Neural cell (in vitro differentiated cells): ENCODE measurements around the gene ADAM20. TPM values are rescaled to one million over a fixed set of nuclear protein-coding genes. Genes with fewer than 3 reads are reported as not detected.

Source experiments
- H2AFZ ChIP-seq: fragments of 200-600, 300-800 bp; sonication (generic), shearing (Covaris generic); 2 replicates; pipeline ENCODE4 v1.6.0; 2014; ENCODE audit warnings: low read depth, mild to moderate bottlenecking, antibody characterized with exemption, low read length, moderate library complexity
- H3F3A ChIP-seq: fragments of 200-600 bp; shearing (Covaris generic); 2 replicates; pipeline ENCODE4 v1.6.1; 2016; ENCODE audit warnings: mild to moderate bottlenecking, moderate library complexity, mixed read lengths, antibody characterized with exemption, low read length; ENCODE audit not compliant: insufficient read depth, poor library complexity, severe bottlenecking
- H3K27ac ChIP-seq: fragments of 200-600, 300-800 bp; sonication (generic), shearing (Covaris generic); 2 replicates; pipeline ENCODE4 v1.5.1; 2014; ENCODE audit warnings: mild to moderate bottlenecking, low read length, moderate library complexity
- H3K27me3 ChIP-seq: fragments of 300-800, 200-600 bp; sonication (generic), shearing (Covaris generic); 2 replicates; pipeline ENCODE4 v1.6.0; 2014; ENCODE audit warnings: mild to moderate bottlenecking, low read depth, low read length, moderate library complexity; ENCODE audit not compliant: insufficient read depth
- H3K36me3 ChIP-seq: fragments of 300-800, 200-600 bp; sonication (generic), shearing (Covaris generic); 2 replicates; pipeline ENCODE4 v1.5.1; 2014; ENCODE audit warnings: mild to moderate bottlenecking, antibody characterized with exemption, low read length, moderate library complexity; ENCODE audit not compliant: insufficient read depth
- H3K4me2 ChIP-seq: fragments of 300-800, 200-600 bp; sonication (generic), shearing (Covaris generic); 2 replicates; pipeline ENCODE4 v1.6.0; 2014; ENCODE audit warnings: mild to moderate bottlenecking, low read length
- H3K4me3 ChIP-seq: fragments of 300-800, 200-600 bp; sonication (generic), shearing (Covaris generic); 2 replicates; pipeline ENCODE4 v1.5.1; 2014; ENCODE audit warnings: mild to moderate bottlenecking, low read length, moderate library complexity
- H3K79me2 ChIP-seq: fragments of 200-600 bp; shearing (Covaris generic); replicated peaks from 2 replicates; pipeline ENCODE4 v1.6.0; 2014; ENCODE audit warnings: mild to moderate bottlenecking, low read length, moderate library complexity; ENCODE audit not compliant: insufficient read depth
- H3K9ac ChIP-seq: fragments of 300-800, 200-600 bp; sonication (generic), shearing (Covaris generic); 2 replicates; pipeline ENCODE4 v1.6.1; 2016; ENCODE audit warnings: mild to moderate bottlenecking, low read length, mixed read lengths
- H3K9me2 ChIP-seq: fragments of 200-600 bp; shearing (Covaris generic); 2 replicates; pipeline ENCODE4 v1.6.1; 2016; ENCODE audit warnings: mild to moderate bottlenecking, low read length, mixed read lengths; ENCODE audit not compliant: insufficient read depth
- H3K9me3 ChIP-seq: fragments of 200-600, 300-800 bp; sonication (generic), shearing (Covaris generic); 2 replicates; pipeline ENCODE4 v1.6.1; 2016; ENCODE audit warnings: mild to moderate bottlenecking, mixed run types, low read length, moderate library complexity, mixed read lengths
- H4K20me1 ChIP-seq: fragments of 200-600 bp; shearing (Covaris generic); 2 replicates; pipeline ENCODE4 v1.6.1; 2016; ENCODE audit warnings: mild to moderate bottlenecking, mixed run types; ENCODE audit not compliant: insufficient read depth
- EP300 ChIP-seq: fragments of 450-650 bp; conservative IDR thresholded peaks from 2 replicates; pipeline ENCODE4 v1.6.1; 2014; ENCODE audit warnings: antibody characterized with exemption, mild to moderate bottlenecking, moderate library complexity; ENCODE audit not compliant: poor library complexity, severe bottlenecking
- EZH2 ChIP-seq: fragments of 200-600, 300-800 bp; shearing (Covaris generic), sonication (generic); IDR thresholded peaks from 2 replicates; pipeline ENCODE4 v1.6.1; 2014; ENCODE audit warnings: antibody characterized with exemption, low read length, borderline replicate concordance, mild to moderate bottlenecking; ENCODE audit not compliant: insufficient read depth, poor library complexity, severe bottlenecking
- MXI1 ChIP-seq: fragments of 450-650 bp; conservative IDR thresholded peaks from 2 replicates; pipeline ENCODE4 v1.6.1; 2014; ENCODE audit warnings: antibody characterized with exemption, mild to moderate bottlenecking; ENCODE audit not compliant: poor library complexity, severe bottlenecking
- POLR2AphosphoS5 ChIP-seq: IDR thresholded peaks from 2 replicates; pipeline ENCODE4 v1.6.1; 2012
- RAD21 ChIP-seq: fragments of 450-650 bp; conservative IDR thresholded peaks from 2 replicates; pipeline ENCODE4 v1.6.1; 2014; ENCODE audit warnings: antibody characterized with exemption, mild to moderate bottlenecking, moderate library complexity
- SMC3 ChIP-seq: fragments of 450-650 bp; conservative IDR thresholded peaks from 2 replicates; pipeline ENCODE4 v1.6.1; 2014; ENCODE audit warnings: antibody characterized with exemption, mild to moderate bottlenecking, moderate library complexity; ENCODE audit not compliant: poor library complexity
- TAF1 ChIP-seq: IDR thresholded peaks from 2 replicates; pipeline ENCODE4 v1.6.1; 2012; ENCODE audit warnings: low read depth
- polyA plus RNA-seq: library from polyadenylated mRNA; depleted of rRNA; stranded (reverse); fragments of >200 nt; gene quantifications from 2 replicates; pipeline ENCODE4 v1.2.3, GENCODE V29; 2014
- TF ChIP-seq, protein P1 (sequence below): IDR thresholded peaks from 2 replicates; pipeline ENCODE4 v1.6.1; 2012; ENCODE audit warnings: borderline replicate concordance
- TF ChIP-seq, protein P2 (sequence below): fragments of 450-650 bp; IDR thresholded peaks from 2 replicates; pipeline ENCODE4 v1.5.1; 2014; ENCODE audit warnings: antibody characterized with exemption, mild to moderate bottlenecking, moderate library complexity; ENCODE audit not compliant: poor library complexity, severe bottlenecking

Gene ADAM20
- polyA plus RNA-seq, 1 donor from 2014 or later, result 0.57 TPM

DNA sequence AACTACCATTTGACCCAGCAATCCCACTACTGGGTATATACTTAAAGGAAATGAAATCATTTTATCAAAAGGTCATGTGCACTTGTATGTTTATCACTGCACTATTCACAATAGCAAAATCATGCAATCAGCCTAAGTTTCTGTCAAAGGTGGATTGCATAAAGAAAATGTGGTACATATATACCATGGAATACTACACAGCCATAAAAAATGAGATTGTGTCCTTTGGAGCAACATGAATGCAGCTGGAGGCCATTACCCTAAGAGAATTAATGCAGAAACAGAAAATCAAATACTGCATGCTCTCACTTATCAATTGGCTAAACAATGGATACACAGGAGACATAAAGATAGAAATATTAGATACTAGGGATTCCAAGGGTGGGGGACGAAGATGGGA lies 38.2 kb upstream of the ADAM20 start:
- Histone ChIP-seq H2AFZ (no peak overlapping the region), H3K27ac (no peak overlapping the region), H3K27me3 (no peaks in the 10 kb centered on the region), H3K79me2 (no peaks in the 10 kb centered on the region), H3K4me2 (no peak overlapping the region), H3K9me2 (no peaks in the 10 kb centered on the region), H3K9ac (no peak overlapping the region), H3K4me3 (no peak overlapping the region), H4K20me1 (no peaks in the 10 kb centered on the region), H3F3A (no peaks in the 10 kb centered on the region), H3K36me3 (peaks cover 4% of the 10 kb centered on the region), H3K9me3 (no peaks in the 10 kb centered on the region)
- no peak for TF ChIP-seq SMC3

DNA sequence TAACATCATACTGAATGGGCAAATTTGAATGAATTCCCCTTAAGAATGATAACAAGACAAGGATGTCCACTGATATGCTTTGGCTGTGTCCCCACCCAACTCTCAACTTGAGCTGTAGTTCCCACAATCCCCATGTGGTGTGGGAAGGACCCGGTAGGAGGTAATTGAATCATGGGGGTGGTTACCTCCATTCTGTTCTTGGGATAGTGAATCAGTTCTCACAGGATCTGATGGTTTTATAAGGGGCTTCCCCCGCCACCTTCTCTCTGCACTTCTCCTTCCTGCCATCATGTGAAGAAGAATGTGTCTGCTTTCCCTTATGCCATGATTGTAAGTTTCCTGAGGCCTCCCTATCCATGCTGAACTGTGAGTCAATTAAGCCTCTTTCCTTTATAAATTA lies 36.3 kb upstream of the ADAM20 start:
- Histone ChIP-seq H3K9ac (no peak overlapping the region), H3K36me3 (peaks cover 4% of the 10 kb centered on the region), H2AFZ (no peak overlapping the region), H4K20me1 (no peaks in the 10 kb centered on the region), H3K27me3 (no peaks in the 10 kb centered on the region), H3K9me3 (no peaks in the 10 kb centered on the region), H3K4me2 (no peak overlapping the region), H3K27ac (no peak overlapping the region), H3F3A (no peaks in the 10 kb centered on the region), H3K9me2 (no peaks in the 10 kb centered on the region), H3K4me3 (no peak overlapping the region), H3K79me2 (no peaks in the 10 kb centered on the region)
- TF ChIP-seq, protein P1, sequence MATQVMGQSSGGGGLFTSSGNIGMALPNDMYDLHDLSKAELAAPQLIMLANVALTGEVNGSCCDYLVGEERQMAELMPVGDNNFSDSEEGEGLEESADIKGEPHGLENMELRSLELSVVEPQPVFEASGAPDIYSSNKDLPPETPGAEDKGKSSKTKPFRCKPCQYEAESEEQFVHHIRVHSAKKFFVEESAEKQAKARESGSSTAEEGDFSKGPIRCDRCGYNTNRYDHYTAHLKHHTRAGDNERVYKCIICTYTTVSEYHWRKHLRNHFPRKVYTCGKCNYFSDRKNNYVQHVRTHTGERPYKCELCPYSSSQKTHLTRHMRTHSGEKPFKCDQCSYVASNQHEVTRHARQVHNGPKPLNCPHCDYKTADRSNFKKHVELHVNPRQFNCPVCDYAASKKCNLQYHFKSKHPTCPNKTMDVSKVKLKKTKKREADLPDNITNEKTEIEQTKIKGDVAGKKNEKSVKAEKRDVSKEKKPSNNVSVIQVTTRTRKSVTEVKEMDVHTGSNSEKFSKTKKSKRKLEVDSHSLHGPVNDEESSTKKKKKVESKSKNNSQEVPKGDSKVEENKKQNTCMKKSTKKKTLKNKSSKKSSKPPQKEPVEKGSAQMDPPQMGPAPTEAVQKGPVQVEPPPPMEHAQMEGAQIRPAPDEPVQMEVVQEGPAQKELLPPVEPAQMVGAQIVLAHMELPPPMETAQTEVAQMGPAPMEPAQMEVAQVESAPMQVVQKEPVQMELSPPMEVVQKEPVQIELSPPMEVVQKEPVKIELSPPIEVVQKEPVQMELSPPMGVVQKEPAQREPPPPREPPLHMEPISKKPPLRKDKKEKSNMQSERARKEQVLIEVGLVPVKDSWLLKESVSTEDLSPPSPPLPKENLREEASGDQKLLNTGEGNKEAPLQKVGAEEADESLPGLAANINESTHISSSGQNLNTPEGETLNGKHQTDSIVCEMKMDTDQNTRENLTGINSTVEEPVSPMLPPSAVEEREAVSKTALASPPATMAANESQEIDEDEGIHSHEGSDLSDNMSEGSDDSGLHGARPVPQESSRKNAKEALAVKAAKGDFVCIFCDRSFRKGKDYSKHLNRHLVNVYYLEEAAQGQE, result no peak
- TF ChIP-seq MXI1 (no peak), TAF1 (no peak), EP300 (no peak), EZH2 (no peak), POLR2AphosphoS5 (no peak), RAD21 (no peak), SMC3 (no peak)
- TF ChIP-seq, protein P2, sequence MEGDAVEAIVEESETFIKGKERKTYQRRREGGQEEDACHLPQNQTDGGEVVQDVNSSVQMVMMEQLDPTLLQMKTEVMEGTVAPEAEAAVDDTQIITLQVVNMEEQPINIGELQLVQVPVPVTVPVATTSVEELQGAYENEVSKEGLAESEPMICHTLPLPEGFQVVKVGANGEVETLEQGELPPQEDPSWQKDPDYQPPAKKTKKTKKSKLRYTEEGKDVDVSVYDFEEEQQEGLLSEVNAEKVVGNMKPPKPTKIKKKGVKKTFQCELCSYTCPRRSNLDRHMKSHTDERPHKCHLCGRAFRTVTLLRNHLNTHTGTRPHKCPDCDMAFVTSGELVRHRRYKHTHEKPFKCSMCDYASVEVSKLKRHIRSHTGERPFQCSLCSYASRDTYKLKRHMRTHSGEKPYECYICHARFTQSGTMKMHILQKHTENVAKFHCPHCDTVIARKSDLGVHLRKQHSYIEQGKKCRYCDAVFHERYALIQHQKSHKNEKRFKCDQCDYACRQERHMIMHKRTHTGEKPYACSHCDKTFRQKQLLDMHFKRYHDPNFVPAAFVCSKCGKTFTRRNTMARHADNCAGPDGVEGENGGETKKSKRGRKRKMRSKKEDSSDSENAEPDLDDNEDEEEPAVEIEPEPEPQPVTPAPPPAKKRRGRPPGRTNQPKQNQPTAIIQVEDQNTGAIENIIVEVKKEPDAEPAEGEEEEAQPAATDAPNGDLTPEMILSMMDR, result no peak

DNA sequence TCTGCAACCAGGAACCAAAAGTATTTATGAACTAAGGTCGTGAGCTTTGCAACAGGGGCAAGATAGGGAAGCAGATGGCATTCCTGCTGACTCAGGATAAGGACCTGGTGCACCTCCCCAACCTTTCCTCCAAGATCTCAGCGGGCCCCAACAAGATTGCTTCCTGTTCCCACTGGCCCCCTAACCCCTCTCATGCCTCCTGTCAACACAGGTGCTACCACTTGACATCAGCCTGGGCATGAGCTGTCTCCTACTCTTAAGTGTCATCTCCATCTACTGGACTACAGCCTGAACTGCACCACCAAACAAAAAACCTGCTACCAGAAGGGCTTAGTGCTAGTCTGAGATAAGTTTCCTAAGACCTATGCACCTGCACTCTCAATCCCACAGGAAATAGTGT lies 33.0 kb upstream of the ADAM20 start:
- TF ChIP-seq SMC3 (peak; percentile 16), MXI1 (no peak), RAD21 (peak; percentile 24), EZH2 (no peak), TAF1 (no peak), EP300 (no peak)
- TF ChIP-seq, protein P2, result peak; percentile 42
- Histone ChIP-seq H3K9me3 (no peaks in the 10 kb centered on the region), H3F3A (no peaks in the 10 kb centered on the region), H3K9me2 (no peaks in the 10 kb centered on the region), H3K27ac (no peak overlapping the region), H3K4me3 (no peak overlapping the region), H3K27me3 (no peaks in the 10 kb centered on the region), H2AFZ (no peak overlapping the region), H3K36me3 (peaks cover 2% of the 10 kb centered on the region), H3K9ac (no peak overlapping the region), H3K79me2 (no peaks in the 10 kb centered on the region), H3K4me2 (no peak overlapping the region), H4K20me1 (no peaks in the 10 kb centered on the region)
